AG04449 (cell line): Measurements from ENCODE around the gene PCOLCE2.

ENCODE experiments used
- CTCF ChIA-PET: fragments of 350-600 bp; formaldehyde crosslinking; extraction: SDS; loops from one replicate; lab custom pipeline; 2021; ENCODE audit warnings: antibody characterized with exemption; lab: Yijun Ruan, JAX
- POLR2A ChIA-PET: fragments of 400-600, 350-600 bp; formaldehyde crosslinking; extraction: SDS; loops from one replicate; lab custom pipeline; 2020; ENCODE audit warnings: antibody characterized with exemption, inconsistent platforms; lab: Yijun Ruan, JAX
- DNase-seq: peaks from one replicate; pipeline ENCODE4 v3.0.0-alpha.2; 2010; ENCODE audit warnings: low read depth, low spot score
- H3K4me3 ChIP-seq: 2 replicates; pipeline ENCODE4 v1.5.1; 2011; ENCODE audit warnings: low read depth, mild to moderate bottlenecking, control low read depth, low read length
- CTCF ChIP-seq: IDR thresholded peaks from one replicate; pipeline ENCODE4 v1.5.1; 2011; ENCODE audit warnings: mild to moderate bottlenecking, moderate library complexity, low read length, control low read depth, inconsistent platforms; ENCODE audit not compliant: insufficient read depth; ENCODE audit errors: missing control alignments

The PCOLCE2 gene

GRCh38 chr3:142915636-142916035 lies 26.8 kb upstream of the PCOLCE2 start:
- POLR2A ChIA-PET, result no interaction called here
- CTCF ChIA-PET, result interaction anchor here (0.6 kb wide), 1 partner anchor 14 kb away, joined by 3 read pairs; no protein-coding TSS in a partner anchor
- no peak overlapping the region for H3K4me3 ChIP-seq
- no peak for DNase-seq
- no peak for TF ChIP-seq CTCF

- H3K4me3 ChIP-seq, result no peak overlapping the region
- no peak for TF ChIP-seq CTCF
- CTCF ChIA-PET, result interaction anchor here (0.6 kb wide), 1 partner anchor 18 kb away, joined by 3 read pairs; no protein-coding TSS in a partner anchor
- DNase-seq, result no peak
- POLR2A ChIA-PET, result no interaction called here
These were observed 25.5 kb upstream of the PCOLCE2 start for GRCh38 chr3:142914286-142914811.

GRCh38 chr3:142913432-142913831 lies 24.5 kb upstream of the PCOLCE2 start:
- POLR2A ChIA-PET, result no interaction called here

DNA sequence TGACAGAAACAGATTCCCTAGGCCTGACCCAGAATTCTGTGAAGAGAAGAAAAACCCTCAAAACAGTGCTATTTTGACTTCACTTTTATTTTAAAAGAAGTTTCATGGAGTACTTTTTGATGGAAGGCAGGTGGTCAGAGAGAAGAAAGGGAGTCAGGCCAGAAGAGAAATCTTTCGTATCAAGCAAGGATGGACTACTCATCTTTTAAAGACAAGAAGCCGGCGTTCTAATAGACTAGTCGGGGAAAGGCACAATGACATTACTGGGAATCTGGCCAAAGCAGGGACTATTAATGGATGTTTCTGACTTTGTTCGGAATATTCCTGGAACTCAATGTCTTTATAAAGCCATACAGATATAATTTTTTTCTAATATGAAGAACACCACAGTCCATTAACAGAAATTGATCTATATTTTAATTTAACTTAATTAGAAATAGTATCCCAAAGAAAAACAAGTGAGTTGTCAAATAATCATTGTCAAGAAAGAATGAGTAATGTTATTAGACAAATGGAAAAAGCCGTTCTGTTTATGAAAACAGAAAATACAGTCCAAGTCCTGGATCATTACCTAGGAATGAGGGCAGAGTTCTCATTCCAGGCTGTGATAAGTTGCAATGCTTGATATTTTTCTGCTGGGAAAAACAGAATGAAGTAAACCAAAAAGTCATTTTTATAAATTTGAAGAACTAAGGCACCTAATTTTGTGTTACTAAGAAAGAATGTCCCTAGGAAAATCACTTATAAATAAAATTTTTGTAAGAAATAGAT lies 23.7 kb upstream of the PCOLCE2 start:
- ChIA-PET CTCF (interaction anchor here (0.7 to 1.0 kb wide), 2 partner anchors 16 to 84 kb away, joined by 3 read pairs; no protein-coding TSS in a partner anchor), POLR2A (no interaction called here)
- H3K4me3 ChIP-seq, result no peak overlapping the region
- DNase-seq, result no peak
- TF ChIP-seq CTCF, result no peak

More at GRCh38 chr3:142913432-142913831, 24.5 kb upstream of the PCOLCE2 start:
- no peak for TF ChIP-seq CTCF
- no peak for DNase-seq
- H3K4me3 ChIP-seq, result no peak overlapping the region
- CTCF ChIA-PET, result interaction anchor here (0.7 kb wide), 1 partner anchor 85 kb away, joined by 3 read pairs; no protein-coding TSS in a partner anchor

GRCh38 chr3:142910280-142910679 lies 21.4 kb upstream of the PCOLCE2 start:
- ChIA-PET POLR2A (no interaction called here), CTCF (interaction anchor here (1.2 to 1.3 kb wide), 2 partner anchors 14 to 82 kb away, joined by 3 read pairs; no protein-coding TSS in a partner anchor)
- DNase-seq, result no peak
- no peak for TF ChIP-seq CTCF
- H3K4me3 ChIP-seq, result no peak overlapping the region

DNA sequence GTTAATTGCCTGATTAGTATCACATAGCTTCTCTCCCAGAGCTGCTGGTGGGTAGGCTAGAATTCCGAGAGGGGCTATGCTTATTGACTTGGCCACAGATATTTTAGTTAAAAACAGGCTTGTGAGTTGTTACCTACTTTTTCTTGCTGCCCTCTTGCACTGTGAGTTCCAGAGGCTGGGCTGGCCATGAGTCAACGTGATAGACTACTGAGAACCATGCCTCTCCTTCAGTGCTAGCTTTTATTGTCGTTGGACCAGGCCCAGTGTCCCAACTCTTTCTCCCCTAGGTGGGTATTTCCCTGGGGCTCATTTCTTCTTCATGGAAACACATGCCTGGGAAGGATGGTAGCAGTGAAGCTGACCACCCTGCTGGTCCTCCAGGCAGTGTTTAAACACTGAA lies 20.4 kb upstream of the PCOLCE2 start:
- H3K4me3 ChIP-seq, result no peak overlapping the region
- no peak for TF ChIP-seq CTCF
- ChIA-PET POLR2A (no interaction called here), CTCF (interaction anchor here (1.3 kb wide), 1 partner anchor 81 kb away, joined by 4 read pairs; no protein-coding TSS in a partner anchor)
- no peak for DNase-seq
